ENCODE results near the gene PROSER3. TPM values are rescaled to one million over a fixed set of nuclear protein-coding genes. Genes with fewer than 3 reads are reported as not detected.

Gene PROSER3
- total RNA-seq = 5.2 TPM
- long read RNA-seq, partial matches to known transcripts = 0 of 2 reads
- long read RNA-seq, other reads (novel, unspliced or antisense) = 0 of 2 reads

DNA sequence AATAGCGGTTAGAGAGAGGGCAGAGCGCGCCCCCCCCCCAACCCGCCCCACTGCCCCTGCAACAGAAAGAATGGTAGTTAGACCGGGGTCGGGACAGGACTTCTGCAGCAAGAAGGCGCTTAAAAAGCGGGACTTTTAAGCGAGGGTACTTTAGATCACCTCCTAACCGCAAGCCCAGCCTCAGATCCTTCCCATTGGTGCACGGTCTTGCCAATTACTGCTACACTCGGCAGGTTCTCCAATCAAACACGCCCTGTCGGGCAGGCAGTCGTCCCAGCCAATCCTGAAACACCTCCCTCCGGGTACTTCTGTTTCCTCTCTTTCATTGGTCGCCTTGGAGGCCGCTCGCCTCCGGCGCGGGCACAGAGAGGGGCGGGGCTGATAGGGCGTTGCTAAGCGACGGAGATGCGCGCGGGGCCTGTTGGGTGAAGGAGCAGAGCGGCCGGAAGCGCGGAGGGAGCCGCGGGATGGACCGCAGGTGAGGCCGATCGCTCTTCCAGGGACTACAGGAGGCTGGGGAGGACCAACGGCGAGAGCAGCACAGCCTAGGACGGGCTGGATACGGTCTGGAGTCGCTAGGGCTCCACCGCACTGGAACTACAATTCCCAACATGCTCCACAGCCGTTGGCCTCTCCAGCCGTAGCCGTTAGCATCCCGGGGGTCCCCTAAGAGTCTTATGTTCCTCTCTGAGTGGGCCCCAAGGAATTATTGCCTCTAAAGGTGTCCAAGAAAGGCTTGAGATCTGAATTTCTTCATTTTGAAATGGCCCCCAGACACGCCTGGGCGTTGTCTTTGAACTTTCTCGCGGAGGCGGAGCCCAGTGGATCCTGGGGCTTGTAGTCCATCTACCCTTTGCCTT lies at the start of gene PROSER3:
PROSER3 (plus strand) TSS at position 428 of the 860 bp plus-strand sequence; CDS start at position 468, 40 bp downstream.
- DNase-seq (peak; percentile 98), ATAC-seq (peak; percentile 76)
- intact Hi-C loops (cut with micrococcal nuclease) = no loop called here

DNA sequence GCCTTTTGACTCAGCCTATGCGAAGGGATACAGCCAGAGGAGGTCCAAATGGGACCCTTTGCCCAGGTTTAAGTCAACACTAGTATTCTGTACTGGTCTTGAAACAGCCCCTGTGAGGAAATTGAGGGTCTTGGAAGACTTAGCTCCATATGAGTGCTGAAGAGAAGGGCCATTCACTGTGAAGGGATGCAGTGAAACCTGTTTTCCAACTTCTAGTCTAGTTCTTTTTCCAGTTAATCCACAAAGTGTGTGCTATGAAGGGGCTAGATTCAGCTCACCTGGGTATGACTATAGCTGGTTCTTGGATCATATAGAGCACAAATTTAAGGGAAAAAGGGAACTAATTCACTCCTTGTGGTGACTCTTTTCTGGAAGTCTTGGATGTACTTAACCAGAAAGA lies 49.6 kb upstream of the PROSER3 start:
- no peak for DNase-seq
- intact Hi-C loops (cut with micrococcal nuclease) = no loop called here
- no peak for ATAC-seq

DNA sequence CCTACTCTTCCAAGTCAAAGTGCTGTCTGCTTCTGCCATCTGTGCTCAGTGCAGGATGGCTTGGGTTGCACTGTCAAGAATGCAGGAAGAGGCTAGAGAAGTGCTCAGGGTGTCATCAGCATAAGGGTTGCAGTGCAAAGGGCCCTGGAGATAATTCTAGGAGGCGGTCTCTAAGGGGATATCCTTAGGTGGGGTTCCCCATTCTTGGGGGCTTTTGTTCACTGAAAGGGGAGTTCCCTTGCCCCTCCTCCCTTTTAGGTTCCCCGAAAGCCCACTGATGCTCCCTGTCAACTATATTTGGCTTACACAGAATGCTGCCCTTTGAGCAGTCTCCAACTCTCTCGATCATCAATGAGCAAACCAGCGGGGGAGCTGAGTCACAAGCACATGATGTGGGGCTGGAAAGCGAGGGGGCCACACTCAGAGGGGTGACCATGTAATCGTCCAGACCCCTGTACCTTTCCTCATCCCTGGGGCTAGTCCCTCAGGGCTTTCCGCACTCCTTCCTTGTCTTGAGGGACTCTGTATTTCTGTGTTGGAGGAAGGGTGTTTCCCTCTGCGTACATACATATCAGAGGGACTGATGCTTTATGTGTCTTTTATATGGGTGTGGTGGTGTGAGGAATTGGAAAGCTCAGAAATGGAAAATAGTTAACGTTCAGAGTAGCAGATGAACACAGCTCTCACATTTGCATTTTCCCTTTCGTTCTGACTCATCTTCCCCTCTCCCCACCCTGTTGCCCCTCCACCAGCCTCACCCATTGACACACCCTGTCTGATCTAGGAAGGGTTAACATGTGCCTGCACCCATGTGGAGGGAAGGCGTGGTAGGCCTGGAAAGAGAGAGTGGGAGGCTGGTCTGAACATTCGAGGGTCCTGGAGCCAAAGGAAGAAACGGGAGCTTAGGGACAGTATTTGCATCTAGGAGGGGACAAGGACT lies 46.9 kb upstream of the PROSER3 start:
- intact Hi-C loops (cut with micrococcal nuclease) = no loop called here
- DNase-seq = no peak
- no peak for ATAC-seq

DNA sequence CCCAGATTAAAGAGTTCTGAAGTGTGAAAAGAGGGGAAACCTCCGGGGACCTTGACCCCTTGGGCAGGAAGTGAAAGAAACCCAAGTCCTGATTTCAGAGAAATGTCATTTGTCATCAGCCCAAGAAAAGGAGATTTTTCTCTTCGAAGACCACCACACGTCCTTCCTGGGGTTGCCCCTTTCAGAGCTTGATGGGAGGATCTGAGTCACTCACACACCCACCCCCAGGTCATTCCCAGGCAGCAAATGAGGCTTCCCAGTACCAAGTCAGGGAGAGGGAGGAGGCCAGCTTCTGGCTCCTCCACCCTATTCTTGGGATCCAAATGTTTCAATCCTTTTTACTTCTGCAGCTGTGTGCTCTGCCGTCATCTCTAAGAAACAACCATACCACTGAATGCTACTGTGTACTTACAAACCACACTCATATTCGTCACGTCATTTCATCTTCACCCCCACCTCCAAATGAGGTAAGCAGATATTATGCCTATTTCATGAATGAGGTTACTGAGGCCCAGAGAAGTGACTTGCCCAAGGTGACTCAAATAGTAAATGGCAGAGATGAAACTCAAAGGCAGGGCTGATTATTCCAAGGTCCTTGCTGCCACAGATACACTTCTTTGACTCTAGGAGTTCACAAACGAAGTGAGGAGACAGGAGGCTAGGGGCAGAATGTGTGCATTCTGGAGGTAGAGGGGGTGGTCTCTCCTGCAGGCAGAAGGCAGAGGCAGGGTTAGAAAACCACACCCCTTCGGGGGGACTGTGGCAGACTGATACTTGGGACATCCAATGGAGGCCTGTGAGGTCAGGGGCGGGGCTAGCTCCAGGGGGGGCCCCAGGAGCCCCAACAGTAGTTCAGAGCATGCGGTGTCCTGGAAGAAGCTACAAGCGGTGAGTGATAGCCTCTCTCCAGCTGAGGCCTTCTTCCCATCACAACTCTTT lies 45.1 kb upstream of the PROSER3 start:
- no peak for ATAC-seq
- intact Hi-C loops (cut with micrococcal nuclease) = no loop called here
- DNase-seq = no peak

DNA sequence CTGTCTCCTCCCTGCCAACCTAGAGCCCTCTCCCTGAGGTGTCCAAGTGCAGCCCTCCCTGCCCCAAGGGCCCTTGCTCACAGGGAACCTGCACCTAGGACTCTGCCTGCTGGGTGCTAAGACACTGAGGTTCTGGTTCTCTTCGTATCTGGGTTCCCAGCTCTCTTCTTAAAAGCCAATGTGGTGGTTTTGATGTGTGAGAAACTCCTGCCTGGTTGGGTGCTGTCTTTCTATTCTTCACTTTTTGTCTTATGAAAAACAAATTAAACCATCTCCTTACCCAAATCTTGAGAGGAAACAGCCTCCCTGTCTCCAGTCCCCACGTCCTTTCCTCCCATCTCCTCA lies 44.5 kb upstream of the PROSER3 start:
- intact Hi-C loops (cut with micrococcal nuclease) = no loop called here
- DNase-seq (no peak), ATAC-seq (no peak)

DNA sequence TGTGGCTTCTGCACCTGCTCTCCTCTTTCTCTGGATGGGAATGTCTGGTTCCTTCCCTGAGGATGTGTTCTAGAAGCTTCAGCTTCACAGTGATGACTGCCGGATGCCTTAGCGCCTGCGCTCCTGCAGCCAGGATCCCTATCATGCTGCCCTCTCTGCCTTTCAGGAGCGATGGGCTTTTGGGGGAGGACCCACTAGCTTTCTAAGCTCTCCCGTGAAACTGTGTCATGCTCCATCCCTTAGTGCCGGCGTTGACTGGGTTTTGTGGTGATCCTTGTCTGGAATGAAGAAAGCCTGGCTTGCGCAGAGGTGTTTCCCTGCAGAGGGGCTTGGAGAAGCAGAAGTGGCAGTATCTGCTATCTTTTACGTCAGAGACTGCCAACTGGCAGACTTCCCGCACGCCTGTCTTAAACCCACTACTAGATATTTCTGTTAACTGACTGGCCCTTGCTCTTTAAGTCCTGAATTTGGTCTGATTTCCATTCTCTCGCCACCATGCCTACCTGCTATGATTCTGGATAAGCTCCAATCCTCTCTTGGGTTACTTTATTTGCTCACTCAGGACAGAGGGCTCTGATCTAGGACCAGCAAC lies 44.0 kb upstream of the PROSER3 start:
- DNase-seq = no peak
- ATAC-seq = no peak
- intact Hi-C loops (cut with micrococcal nuclease) = no loop called here

DNA sequence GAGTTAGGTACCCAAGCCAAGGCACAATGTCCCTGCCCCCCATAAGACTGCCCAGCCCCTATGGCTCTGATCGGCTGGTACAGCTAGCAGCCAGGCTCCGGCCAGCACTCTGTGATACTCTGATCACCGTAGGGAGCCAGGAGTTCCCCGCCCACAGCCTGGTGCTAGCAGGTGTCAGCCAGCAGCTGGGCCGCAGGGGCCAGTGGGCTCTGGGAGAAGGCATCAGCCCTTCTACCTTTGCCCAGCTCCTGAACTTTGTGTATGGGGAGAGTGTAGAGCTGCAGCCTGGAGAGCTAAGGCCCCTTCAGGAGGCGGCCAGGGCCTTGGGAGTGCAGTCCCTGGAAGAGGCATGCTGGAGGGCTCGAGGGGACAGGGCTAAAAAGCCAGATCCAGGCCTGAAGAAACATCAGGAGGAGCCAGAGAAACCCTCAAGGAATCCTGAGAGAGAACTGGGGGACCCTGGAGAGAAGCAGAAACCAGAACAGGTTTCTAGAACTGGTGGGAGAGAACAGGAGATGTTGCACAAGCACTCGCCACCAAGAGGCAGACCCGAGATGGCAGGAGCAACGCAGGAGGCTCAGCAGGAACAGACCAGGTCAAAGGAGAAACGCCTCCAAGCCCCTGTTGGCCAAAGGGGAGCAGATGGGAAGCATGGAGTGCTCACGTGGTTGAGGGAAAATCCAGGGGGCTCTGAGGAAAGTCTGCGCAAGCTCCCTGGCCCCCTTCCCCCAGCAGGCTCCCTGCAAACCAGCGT lies 43.2 kb upstream of the PROSER3 start:
- ATAC-seq (no peak), DNase-seq (no peak)
- intact Hi-C loops (cut with micrococcal nuclease) = no loop called here

DNA sequence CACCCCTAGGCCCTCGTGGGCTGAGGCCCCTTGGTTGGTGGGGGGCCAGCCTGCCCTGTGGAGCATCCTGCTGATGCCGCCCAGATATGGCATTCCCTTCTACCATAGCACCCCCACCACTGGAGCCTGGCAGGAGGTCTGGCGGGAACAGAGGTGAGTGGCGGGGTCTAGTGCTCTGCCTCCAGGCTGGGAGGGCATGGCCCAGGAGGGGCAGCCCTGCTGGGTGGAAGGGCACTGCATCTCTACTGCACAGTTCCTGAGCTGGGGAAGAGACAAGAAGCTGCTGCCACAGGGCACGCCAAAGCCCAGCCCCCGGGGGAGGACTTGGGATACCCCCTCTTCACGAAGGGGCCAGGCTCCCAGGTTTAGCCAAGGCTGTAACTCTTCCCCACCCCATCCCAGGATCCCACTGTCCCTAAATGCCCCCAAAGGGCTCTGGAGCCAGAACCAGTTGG lies 42.6 kb upstream of the PROSER3 start:
- intact Hi-C loops (cut with micrococcal nuclease) = no loop called here
- no peak for ATAC-seq
- no peak for DNase-seq

DNA sequence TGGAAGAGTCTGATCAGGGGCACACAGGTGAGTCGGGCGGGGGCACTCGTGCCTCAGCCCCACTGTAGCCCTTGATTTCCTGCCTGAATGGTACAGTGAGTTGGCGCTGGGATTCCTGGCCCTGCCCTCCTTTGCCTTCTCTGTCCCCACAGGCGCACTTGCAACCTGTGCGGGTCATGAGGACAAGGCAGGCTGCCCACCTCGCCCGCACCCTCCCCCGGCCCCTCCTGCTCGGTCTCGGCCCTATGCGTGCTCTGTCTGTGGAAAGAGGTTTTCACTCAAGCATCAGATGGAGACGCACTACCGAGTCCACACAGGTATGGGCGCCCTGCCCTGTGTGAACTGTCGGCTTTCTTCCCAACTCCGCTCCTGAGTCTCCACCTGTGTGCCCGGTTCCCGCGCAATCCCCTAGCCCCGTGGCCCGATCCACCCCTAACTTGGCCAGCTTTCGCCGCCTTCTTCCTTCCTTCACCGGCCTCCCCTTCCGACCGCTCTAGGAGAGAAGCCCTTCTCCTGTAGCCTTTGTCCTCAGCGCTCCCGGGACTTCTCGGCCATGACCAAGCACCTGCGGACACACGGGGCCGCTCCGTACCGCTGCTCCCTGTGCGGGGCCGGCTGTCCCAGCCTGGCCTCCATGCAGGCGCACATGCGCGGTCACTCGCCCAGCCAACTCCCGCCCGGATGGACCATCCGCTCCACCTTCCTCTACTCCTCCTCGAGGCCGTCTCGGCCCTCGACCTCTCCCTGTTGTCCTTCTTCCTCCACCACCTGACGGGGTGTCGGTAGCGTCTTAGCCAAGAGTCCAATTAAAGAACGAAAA lies 41.8 kb upstream of the PROSER3 start:
- intact Hi-C loops (cut with micrococcal nuclease) = no loop called here
- DNase-seq (peak; percentile 83), ATAC-seq (peak; percentile 55)

DNA sequence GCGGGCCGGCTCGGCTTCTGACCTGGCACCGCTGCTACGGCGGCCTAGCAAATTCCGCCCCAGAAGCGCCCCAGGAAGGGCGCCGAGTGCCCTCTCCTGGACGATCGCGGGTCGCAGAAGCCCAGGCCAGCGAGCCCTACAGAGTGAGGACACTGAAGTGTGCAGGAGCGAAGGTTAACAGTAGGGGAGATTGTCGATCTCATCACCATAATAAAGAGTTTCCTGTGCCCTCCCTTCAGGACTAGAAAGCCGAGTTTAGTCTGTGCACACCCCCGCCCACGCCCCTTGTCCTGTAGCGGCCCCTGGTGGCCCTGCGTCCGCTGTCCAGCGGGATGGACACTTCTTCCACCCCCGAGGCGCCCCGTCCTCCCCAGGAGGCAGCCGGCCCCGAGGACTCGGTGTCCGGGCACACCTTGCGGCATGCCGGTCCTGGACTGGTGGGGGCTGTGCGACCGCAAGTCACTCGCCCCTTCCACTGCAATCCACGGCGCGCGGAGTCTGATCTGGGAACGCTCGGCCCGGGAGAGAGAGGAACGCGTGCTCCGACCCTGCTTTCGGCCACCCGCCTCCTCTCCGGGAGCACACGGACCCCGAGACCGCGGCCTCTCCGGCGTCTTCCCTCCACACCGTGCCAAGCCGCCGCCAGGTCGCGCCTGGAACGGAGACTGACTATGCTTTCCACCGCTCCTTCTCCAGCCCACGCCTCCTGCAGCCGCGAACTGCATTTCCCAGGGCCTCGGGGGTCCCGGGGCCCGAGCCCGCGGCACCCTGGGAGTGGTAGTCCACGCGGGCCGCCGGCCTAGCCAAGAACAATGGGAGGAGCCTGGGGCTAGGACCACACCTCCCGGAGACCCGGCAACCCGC lies 40.9 kb upstream of the PROSER3 start:
- intact Hi-C loops (cut with micrococcal nuclease) = no loop called here
- ATAC-seq (peak; percentile 94), DNase-seq (peak; percentile 98)

DNA sequence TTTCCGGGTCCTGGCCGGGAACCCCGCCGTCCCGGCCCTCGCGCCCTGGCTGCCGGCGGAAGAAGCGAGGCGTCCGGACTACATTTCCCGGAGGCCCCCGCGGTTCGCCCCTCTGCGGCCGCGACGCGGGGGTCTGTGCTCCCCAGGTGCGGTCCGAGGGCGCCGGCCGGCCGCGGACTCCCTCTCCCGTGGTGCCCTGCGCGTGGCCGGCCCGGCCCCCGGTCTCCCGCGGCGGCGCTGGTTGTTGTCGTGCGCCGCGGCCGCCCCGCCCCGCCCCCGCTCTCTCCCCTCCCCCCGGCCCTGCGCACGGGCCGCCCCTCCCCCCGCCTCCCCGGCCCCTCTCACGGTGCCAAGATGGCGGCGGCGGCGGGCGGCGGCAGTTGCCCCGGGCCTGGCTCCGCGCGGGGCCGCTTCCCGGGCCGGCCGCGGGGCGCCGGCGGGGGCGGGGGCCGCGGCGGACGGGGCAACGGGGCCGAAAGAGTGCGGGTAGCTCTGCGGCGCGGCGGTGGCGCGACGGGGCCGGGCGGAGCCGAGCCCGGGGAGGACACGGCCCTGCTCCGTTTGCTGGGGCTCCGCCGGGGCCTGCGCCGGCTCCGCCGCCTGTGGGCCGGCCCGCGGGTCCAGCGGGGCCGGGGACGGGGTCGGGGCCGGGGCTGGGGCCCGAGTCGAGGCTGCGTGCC lies 40.2 kb upstream of the PROSER3 start, which contains the start of gene KMT2B:
KMT2B (plus strand) TSS at position 339 of the 680 bp plus-strand sequence; CDS start at position 355, 16 bp downstream.
- DNase-seq = no peak
- ATAC-seq = peak; percentile 80
- intact Hi-C loops (cut with micrococcal nuclease) = no loop called here

DNA sequence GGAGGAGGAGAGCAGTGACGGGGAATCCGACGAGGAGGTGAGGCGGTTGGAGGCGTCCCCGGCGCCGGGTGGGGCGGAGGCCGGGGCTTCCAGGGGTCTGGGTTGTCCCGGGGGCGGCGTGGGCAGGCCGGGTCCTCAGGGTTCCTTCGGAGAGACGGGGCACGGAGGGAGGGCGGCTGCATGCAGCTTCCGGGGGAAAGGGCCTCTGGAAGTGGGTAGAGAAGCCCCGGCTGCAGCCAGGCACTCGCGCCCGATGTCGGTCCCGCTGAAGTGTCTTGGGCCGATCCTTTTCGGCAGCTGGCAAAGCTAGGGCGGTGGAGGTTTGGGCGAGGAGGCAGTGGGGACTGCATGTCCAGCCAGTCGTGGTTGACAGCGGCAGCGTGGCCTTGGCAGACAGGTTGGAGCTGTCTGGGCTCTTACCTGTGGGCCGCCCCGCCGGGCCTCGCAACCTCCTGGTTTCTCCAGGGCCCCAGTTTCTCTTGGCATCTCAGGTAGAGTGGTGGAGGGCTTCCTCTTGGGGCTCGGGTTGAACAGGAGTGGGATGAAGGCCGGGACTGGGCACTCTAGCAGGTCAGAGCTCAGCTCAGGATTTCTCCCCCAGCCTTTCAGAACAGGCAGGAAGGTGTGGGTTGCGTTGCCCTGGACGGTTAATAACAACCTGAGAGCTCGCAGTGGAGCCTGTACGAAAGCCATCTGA lies 39.5 kb upstream of the PROSER3 start:
- ATAC-seq = no peak
- intact Hi-C loops (cut with micrococcal nuclease) = no loop called here
- DNase-seq = peak; percentile 56

DNA sequence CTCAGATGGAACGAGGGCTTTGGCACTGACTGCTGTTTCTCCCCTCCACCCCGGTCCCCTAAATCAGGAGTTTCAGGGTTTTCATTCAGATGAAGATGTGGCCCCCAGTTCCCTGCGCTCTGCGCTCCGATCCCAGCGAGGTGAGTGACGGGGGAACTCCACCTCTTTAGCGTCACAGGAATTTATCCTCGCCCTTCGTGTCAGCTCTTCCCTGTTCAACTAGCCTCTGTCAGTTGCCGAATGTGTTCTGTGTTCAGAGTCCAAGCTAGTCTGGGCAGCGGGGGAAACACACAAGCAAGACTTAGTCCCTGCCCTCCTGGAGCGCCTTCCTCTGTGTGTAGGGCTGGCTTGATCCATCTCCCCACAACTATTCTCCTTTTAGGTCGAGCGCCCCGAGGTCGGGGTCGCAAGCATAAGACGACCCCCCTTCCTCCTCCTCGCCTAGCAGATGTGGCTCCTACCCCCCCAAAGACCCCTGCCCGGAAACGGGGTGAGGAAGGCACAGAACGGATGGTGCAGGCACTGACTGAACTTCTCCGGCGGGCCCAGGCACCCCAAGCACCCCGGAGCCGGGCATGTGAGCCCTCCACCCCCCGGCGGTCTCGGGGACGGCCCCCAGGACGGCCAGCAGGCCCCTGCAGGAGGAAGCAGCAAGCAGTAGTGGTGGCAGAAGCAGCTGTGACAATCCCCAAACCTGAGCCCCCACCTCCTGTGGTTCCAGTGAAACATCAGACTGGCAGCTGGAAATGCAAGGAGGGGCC lies 38.4 kb upstream of the PROSER3 start:
- ATAC-seq (no peak), DNase-seq (peak; percentile 36)
- intact Hi-C loops (cut with micrococcal nuclease) = no loop called here

DNA sequence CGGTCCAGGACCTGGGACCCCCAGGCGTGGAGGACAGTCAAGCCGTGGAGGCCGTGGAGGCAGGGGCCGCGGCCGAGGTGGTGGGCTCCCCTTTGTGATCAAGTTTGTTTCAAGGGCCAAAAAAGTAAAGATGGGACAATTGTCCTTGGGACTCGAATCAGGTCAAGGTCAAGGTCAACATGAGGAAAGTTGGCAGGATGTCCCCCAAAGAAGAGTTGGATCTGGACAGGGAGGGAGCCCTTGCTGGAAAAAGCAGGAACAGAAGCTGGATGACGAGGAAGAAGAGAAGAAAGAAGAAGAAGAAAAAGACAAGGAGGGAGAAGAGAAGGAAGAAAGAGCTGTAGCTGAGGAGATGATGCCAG lies 37.8 kb upstream of the PROSER3 start:
- DNase-seq (no peak), ATAC-seq (no peak)
- intact Hi-C loops (cut with micrococcal nuclease) = no loop called here

Measured in left ventricle myocardium superior (tissue), 1 donor.